ENCODE measurements around the gene ZC3HAV1. TPM values are rescaled to one million over a fixed set of nuclear protein-coding genes. Genes with fewer than 3 reads are reported as not detected.

ZC3HAV1 gene
- total and polyA plus RNA-seq, 2 of the 13 experiments (the other 11 are each of a cell fraction or from before 2014, with no cell fraction given) = 12.7 to 23.7 TPM

- TF ChIP-seq PRDM4 (CRISPR knock-in tag; IDR thresholded peaks at IDR 0.05; ENCODE audit: borderline replicate concordance) (no peak), ZFP37 (CRISPR knock-in tag; IDR thresholded peaks at IDR 0.05; ENCODE audit: borderline replicate concordance) (peak; percentile 70; the same call in 1 of the 2 replicates), RARA (CRISPR knock-in tag; IDR thresholded peaks at IDR 0.05) (0 out of 2 replicates have a peak, but pooled peaks have one; percentile 5), NAIF1 (CRISPR knock-in tag; IDR thresholded peaks at IDR 0.05; ENCODE audit: borderline replicate concordance) (peak; percentile 75), KLF11 (CRISPR knock-in tag; IDR thresholded peaks at IDR 0.05) (peak; percentile 35; the same call in 1 of the 2 replicates), SAFB2 (CRISPR knock-in tag; IDR thresholded peaks at IDR 0.05; ENCODE audit: borderline replicate concordance, low read depth) (peak; percentile 56; the same call in 1 of the 2 replicates), ZNF484 (CRISPR knock-in tag; IDR thresholded peaks at IDR 0.05; ENCODE audit: borderline replicate concordance, low read depth) (no peak), ZNF143 (CRISPR knock-in tag; IDR thresholded peaks at IDR 0.05) (peak; percentile 72), TBL1XR1 (IDR thresholded peaks at IDR 0.05; ENCODE audit: borderline replicate concordance, low read length, partially characterized antibody) (peak; percentile 10), ZBTB38 (CRISPR knock-in tag; IDR thresholded peaks at IDR 0.05) (peak; percentile 54; the same call in 1 of the 2 replicates), ZNF383 (CRISPR knock-in tag; IDR thresholded peaks at IDR 0.05; ENCODE audit: borderline replicate concordance) (no peak), NFE2L1 (CRISPR knock-in tag; IDR thresholded peaks at IDR 0.05; ENCODE audit: borderline replicate concordance) (peak; percentile 78; the same call in 1 of the 2 replicates), YEATS4 (CRISPR knock-in tag; IDR thresholded peaks at IDR 0.05; ENCODE audit: borderline replicate concordance) (peak; percentile 62; the same call in 1 of the 2 replicates), SIN3A (IDR thresholded peaks at IDR 0.05; ENCODE audit: borderline replicate concordance, low read depth, low read length) (peak; percentile 41; the same call in 1 of the 2 replicates), FOXO4 (CRISPR knock-in tag; conservative IDR thresholded peaks at IDR 0.05) (0 out of 2 replicates have a peak, but pooled peaks have one; percentile 27), ZIK1 (CRISPR knock-in tag; IDR thresholded peaks at IDR 0.05; ENCODE audit: borderline replicate concordance, low read depth) (peak; percentile 38; the same call in 1 of the 2 replicates), ISX (CRISPR knock-in tag; conservative IDR thresholded peaks at IDR 0.05) (0 out of 2 replicates have a peak, but pooled peaks have one; percentile 18)
- TF ChIP-seq, protein P1, sequence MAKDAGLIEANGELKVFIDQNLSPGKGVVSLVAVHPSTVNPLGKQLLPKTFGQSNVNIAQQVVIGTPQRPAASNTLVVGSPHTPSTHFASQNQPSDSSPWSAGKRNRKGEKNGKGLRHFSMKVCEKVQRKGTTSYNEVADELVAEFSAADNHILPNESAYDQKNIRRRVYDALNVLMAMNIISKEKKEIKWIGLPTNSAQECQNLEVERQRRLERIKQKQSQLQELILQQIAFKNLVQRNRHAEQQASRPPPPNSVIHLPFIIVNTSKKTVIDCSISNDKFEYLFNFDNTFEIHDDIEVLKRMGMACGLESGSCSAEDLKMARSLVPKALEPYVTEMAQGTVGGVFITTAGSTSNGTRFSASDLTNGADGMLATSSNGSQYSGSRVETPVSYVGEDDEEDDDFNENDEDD (CRISPR knock-in tag; IDR thresholded peaks at IDR 0.05; ENCODE audit: borderline replicate concordance) = peak; percentile 35; the same call in 1 of the 2 replicates
- TF ChIP-seq, protein P2, sequence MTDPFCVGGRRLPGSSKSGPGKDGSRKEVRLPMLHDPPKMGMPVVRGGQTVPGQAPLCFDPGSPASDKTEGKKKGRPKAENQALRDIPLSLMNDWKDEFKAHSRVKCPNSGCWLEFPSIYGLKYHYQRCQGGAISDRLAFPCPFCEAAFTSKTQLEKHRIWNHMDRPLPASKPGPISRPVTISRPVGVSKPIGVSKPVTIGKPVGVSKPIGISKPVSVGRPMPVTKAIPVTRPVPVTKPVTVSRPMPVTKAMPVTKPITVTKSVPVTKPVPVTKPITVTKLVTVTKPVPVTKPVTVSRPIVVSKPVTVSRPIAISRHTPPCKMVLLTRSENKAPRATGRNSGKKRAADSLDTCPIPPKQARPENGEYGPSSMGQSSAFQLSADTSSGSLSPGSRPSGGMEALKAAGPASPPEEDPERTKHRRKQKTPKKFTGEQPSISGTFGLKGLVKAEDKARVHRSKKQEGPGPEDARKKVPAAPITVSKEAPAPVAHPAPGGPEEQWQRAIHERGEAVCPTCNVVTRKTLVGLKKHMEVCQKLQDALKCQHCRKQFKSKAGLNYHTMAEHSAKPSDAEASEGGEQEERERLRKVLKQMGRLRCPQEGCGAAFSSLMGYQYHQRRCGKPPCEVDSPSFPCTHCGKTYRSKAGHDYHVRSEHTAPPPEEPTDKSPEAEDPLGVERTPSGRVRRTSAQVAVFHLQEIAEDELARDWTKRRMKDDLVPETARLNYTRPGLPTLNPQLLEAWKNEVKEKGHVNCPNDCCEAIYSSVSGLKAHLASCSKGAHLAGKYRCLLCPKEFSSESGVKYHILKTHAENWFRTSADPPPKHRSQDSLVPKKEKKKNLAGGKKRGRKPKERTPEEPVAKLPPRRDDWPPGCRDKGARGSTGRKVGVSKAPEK (CRISPR knock-in tag; IDR thresholded peaks at IDR 0.05; ENCODE audit: borderline replicate concordance) = 0 out of 2 replicates have a peak, but pooled peaks have one; percentile 69
Measured at GRCh38 chr7:139109188-139109982, at the start of gene ZC3HAV1 (continued).
